ENCODE data around the gene KCNJ12.
"Not testable (repeated sequence)": the region's sequence is repeated elsewhere in the genome, so short reads cannot be mapped to it uniquely, and the experiment has no call there.

GRCh38 chr17:21406616-21407404, 30.7 kb downstream of the KCNJ12 start:
- not testable (repeated sequence) for TF ChIP-seq RAD21 (IDR thresholded peaks at IDR 0.05; ENCODE audit: low read depth); EZH2phosphoT487 (IDR thresholded peaks at IDR 0.05; ENCODE audit: borderline replicate concordance)

Measured in HCT116 (cell line).